Uterus (tissue), 2 donors: Measurements from ENCODE around the gene MYBPC2.

ENCODE experiments used
- POLR2A ChIP-seq, 2 donors: fragments of 450-650 bp; IDR thresholded peaks; one replicate each; pipeline ENCODE4 v1.6.1; 2016; ENCODE audit warnings: antibody characterized with exemption in 2 of 2, mild to moderate bottlenecking in 1 of 2, moderate library complexity in 1 of 2
- TF ChIP-seq, protein P1 (sequence below), 4 experiments: fragments of 200-600 bp in 2 of 4; fragments of 450-650 bp in 2 of 4; sonication (generic) in 2 of 4; IDR thresholded peaks; one replicate each; pipeline ENCODE4 v1.5.1; 2016 to 2019; ENCODE audit warnings: antibody characterized with exemption in 4 of 4, mild to moderate bottlenecking in 2 of 4, moderate library complexity in 1 of 4

DNA sequence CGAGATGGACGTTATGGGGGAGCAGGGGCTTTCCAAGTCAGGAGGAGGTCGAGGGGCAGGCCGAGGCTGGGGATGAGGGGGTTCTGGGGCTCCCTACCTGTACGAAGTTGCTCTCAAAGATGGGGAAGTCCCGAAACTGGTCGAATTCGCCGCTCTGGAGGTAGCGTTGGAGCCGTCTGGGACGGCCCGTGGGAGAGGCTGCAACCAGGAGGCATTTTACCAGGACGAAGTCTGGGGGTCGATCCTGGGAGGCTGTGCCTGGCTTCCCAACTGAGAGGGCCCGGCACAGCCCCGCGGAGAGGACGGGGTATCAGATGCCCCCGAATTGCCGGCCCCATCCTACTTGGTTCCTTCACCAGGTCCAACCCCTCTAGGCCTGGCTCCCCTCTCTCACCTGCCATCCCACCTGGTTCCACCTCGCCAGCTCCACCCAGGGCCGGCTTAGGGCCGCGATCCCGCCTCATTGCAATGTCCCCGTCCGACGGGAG is 43.1 kb downstream of the MYBPC2 start:
- TF ChIP-seq, protein P1, sequence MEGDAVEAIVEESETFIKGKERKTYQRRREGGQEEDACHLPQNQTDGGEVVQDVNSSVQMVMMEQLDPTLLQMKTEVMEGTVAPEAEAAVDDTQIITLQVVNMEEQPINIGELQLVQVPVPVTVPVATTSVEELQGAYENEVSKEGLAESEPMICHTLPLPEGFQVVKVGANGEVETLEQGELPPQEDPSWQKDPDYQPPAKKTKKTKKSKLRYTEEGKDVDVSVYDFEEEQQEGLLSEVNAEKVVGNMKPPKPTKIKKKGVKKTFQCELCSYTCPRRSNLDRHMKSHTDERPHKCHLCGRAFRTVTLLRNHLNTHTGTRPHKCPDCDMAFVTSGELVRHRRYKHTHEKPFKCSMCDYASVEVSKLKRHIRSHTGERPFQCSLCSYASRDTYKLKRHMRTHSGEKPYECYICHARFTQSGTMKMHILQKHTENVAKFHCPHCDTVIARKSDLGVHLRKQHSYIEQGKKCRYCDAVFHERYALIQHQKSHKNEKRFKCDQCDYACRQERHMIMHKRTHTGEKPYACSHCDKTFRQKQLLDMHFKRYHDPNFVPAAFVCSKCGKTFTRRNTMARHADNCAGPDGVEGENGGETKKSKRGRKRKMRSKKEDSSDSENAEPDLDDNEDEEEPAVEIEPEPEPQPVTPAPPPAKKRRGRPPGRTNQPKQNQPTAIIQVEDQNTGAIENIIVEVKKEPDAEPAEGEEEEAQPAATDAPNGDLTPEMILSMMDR (IDR thresholded peaks at IDR 0.05), result no peak
- no peak for TF ChIP-seq POLR2A (IDR thresholded peaks at IDR 0.05)
